ENCODE results near the gene POLL. TPM values are rescaled to one million over a fixed set of nuclear protein-coding genes. Genes with fewer than 3 reads are reported as not detected.

Gene POLL
- total RNA-seq, 1 experiment from 2014 or later = 51.3 TPM

- BruUV-seq (replicated peaks) = no TSS peak
These were observed 11.7 kb downstream of the POLL start for GRCh38 chr10:101576211-101576863.

More at GRCh38 chr10:101576211-101576863, 11.7 kb downstream of the POLL start:
- Histone ChIP-seq H3K27ac (ENCODE audit: low read depth, low read length) (no peak overlapping the region), H3K4me2 (ENCODE audit: low read length) (no peak overlapping the region), H3K9ac (ENCODE audit: low read length) (no peak overlapping the region), H3K4me3 (replicated peaks in 1 of 2; ENCODE audit: low read depth in 1 of 2, low read length in 2 of 2) (no peak overlapping the region), H2AFZ (ENCODE audit: low read depth, low read length, poor library complexity, severe bottlenecking) (no peak overlapping the region), H3K4me1 (ENCODE audit: control insufficient read depth in 1 of 2, insufficient read depth in 2 of 2, low read length in 2 of 2) (peaks cover 0 to 5% of the 10 kb centered on the region in 2 experiments; a peak in 1 of 4 replicates), H3K27me3 (ENCODE audit: insufficient read depth, low read length) (no peaks in the 10 kb centered on the region), H3K79me2 (ENCODE audit: insufficient read depth, low read length) (no peaks in the 10 kb centered on the region), H3K9me2 (ENCODE audit: insufficient read depth) (no peaks in the 10 kb centered on the region), H4K20me1 (ENCODE audit: insufficient read depth) (no peaks in the 10 kb centered on the region), H3K9me3 (ENCODE audit: control insufficient read depth in 1 of 2, insufficient read depth in 1 of 2, low read depth in 1 of 2, low read length in 2 of 2) (no peaks in the 10 kb centered on the region), H3K36me3 (ENCODE audit: control insufficient read depth in 1 of 2, insufficient read depth in 2 of 2, low read length in 2 of 2) (no peaks in the 10 kb centered on the region; a peak in 1 of 4 replicates)
- DNase-seq (ENCODE audit: low read depth, low spot score) = no peak
- ChIA-PET RAD21 (ENCODE audit: low non-redundant PET in 1 of 2, low total read pairs in 2 of 2, uncharacterized antibody in 2 of 2, unreplicated experiment in 2 of 2) (interaction anchor here in 1 of 2 experiments (0.6 to 1.7 kb wide), 2 partner anchors 10 to 205 kb away, joined by 3 read pairs; no protein-coding TSS in a partner anchor), CTCF (interaction anchor here (0.6 to 1.8 kb wide), 5 partner anchors 26 to 363 kb away, joined by 3 to 6 read pairs (median 4); no protein-coding TSS in a partner anchor), POLR2A (interaction anchor here (0.6 to 0.9 kb wide), 4 partner anchors 364 to 541 kb away, joined by 3 to 4 read pairs (median 3); no protein-coding TSS in a partner anchor)
- no peak for TF ChIP-seq SIN3A (IDR thresholded peaks at IDR 0.05; ENCODE audit: low read depth)
- TF ChIP-seq, protein P1, sequence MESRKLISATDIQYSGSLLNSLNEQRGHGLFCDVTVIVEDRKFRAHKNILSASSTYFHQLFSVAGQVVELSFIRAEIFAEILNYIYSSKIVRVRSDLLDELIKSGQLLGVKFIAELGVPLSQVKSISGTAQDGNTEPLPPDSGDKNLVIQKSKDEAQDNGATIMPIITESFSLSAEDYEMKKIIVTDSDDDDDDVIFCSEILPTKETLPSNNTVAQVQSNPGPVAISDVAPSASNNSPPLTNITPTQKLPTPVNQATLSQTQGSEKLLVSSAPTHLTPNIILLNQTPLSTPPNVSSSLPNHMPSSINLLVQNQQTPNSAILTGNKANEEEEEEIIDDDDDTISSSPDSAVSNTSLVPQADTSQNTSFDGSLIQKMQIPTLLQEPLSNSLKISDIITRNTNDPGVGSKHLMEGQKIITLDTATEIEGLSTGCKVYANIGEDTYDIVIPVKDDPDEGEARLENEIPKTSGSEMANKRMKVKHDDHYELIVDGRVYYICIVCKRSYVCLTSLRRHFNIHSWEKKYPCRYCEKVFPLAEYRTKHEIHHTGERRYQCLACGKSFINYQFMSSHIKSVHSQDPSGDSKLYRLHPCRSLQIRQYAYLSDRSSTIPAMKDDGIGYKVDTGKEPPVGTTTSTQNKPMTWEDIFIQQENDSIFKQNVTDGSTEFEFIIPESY (IDR thresholded peaks at IDR 0.05; ENCODE audit: extremely low read depth, insufficient replicate concordance, low read length) = no peak
- TF ChIP-seq, protein P2, sequence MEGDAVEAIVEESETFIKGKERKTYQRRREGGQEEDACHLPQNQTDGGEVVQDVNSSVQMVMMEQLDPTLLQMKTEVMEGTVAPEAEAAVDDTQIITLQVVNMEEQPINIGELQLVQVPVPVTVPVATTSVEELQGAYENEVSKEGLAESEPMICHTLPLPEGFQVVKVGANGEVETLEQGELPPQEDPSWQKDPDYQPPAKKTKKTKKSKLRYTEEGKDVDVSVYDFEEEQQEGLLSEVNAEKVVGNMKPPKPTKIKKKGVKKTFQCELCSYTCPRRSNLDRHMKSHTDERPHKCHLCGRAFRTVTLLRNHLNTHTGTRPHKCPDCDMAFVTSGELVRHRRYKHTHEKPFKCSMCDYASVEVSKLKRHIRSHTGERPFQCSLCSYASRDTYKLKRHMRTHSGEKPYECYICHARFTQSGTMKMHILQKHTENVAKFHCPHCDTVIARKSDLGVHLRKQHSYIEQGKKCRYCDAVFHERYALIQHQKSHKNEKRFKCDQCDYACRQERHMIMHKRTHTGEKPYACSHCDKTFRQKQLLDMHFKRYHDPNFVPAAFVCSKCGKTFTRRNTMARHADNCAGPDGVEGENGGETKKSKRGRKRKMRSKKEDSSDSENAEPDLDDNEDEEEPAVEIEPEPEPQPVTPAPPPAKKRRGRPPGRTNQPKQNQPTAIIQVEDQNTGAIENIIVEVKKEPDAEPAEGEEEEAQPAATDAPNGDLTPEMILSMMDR (IDR thresholded peaks at IDR 0.05 in 2 of 3, conservative IDR thresholded peaks at IDR 0.05 in 1 of 3; ENCODE audit: borderline replicate concordance in 1 of 3, insufficient read depth in 1 of 3, low read depth in 2 of 3, low read length in 2 of 3) = no peak
- TF ChIP-seq EZH2phosphoT487 (IDR thresholded peaks at IDR 0.05; ENCODE audit: borderline replicate concordance) = no peak
- no peak for TF ChIP-seq FOSL1 (IDR thresholded peaks at IDR 0.05; ENCODE audit: low read depth)
- TF ChIP-seq POLR2AphosphoS5 (IDR thresholded peaks at IDR 0.05; ENCODE audit: low read depth, low read length) = no peak; the same call in 1 of the 2 replicates
- no peak for TF ChIP-seq RAD21 (IDR thresholded peaks at IDR 0.05; ENCODE audit: low read depth)
- TF ChIP-seq MAX (IDR thresholded peaks at IDR 0.05) = no peak
- no peak for TF ChIP-seq EGR1 (IDR thresholded peaks at IDR 0.05; ENCODE audit: low read depth)
- TF ChIP-seq ELF1 (IDR thresholded peaks at IDR 0.05; ENCODE audit: borderline replicate concordance, low read depth) = no peak
- no peak for TF ChIP-seq CBX3 (IDR thresholded peaks at IDR 0.05; ENCODE audit: low read depth)
- no peak for TF ChIP-seq JUND (IDR thresholded peaks at IDR 0.05)
- intact Hi-C loops (cut with micrococcal nuclease) = loop anchor here (10.0 kb wide), 1 partner anchor 512 kb away; the partner anchor contains the start of gene KAZALD1
- no peak for ATAC-seq
